Ovary (tissue), 9 donors: Measurements from ENCODE around the gene DCAF11. TPM values are rescaled to one million over a fixed set of nuclear protein-coding genes. Genes with fewer than 3 reads are reported as not detected.

Source experiments
- DNase-seq, 5 donors: peaks; one replicate each; pipeline ENCODE4 v3.0.0-alpha.2; 2019 to 2020
- H3K27ac ChIP-seq, 2 donors: fragments of 200-600 bp; one replicate each; pipeline versions ENCODE4 v1.5.1 to v1.8.0; 2019 to 2022
- H3K27me3 ChIP-seq: fragments of 200-600 bp; one replicate; pipeline ENCODE4 v1.8.0; 2022
- H3K36me3 ChIP-seq: fragments of 200-600 bp; sonication (generic); one replicate; pipeline ENCODE4 v1.5.1; 2019
- H3K4me1 ChIP-seq: one replicate; pipeline ENCODE4 v1.8.1; 2013; ENCODE audit warnings: mild to moderate bottlenecking, moderate library complexity; ENCODE audit not compliant: insufficient read depth
- H3K4me3 ChIP-seq: fragments of 200-600 bp; sonication (generic); one replicate; pipeline ENCODE4 v1.5.1; 2017
- H3K9me3 ChIP-seq, 2 donors: fragments of 200-600 bp in 1 of 2; sonication (generic) in 1 of 2; one replicate each; pipeline versions ENCODE4 v1.5.1 to v1.8.1; 2013 to 2019; ENCODE audit warnings: mild to moderate bottlenecking in 1 of 2, moderate library complexity in 1 of 2
- EP300 ChIP-seq: sonication (generic); formaldehyde crosslinking; IDR thresholded peaks from one replicate; pipeline ENCODE4 v1.6.1; 2017; ENCODE audit warnings: antibody characterized with exemption
- POLR2A ChIP-seq: fragments of 450-650 bp; IDR thresholded peaks from one replicate; pipeline ENCODE4 v1.6.1; 2017; ENCODE audit warnings: antibody characterized with exemption, mild to moderate bottlenecking, moderate library complexity
- WGBS, 3 donors: extraction: QIAGEN DNeasy Blood & Tissue Kit in 1 of 3; methylation state at CpG; one replicate each; pipeline versions ENCODE4 v1.1.5 to v1.1.7; 2013 to 2017; 5-methylcytosine and 5-hydroxymethylcytosine counted together
- intact Hi-C, 4 donors: fragments of 100-400 bp; cut with DNase I; formaldehyde crosslinking; loops; one replicate each; pipeline versions ENCODE4 v1.11.0 to v1.15.1; 2022 to 2023
- polyA plus RNA-seq, 2 donors: library from polyadenylated mRNA; stranded (reverse); fragments of 200-250 nt in 1 of 2; fragments of 350-450 nt in 1 of 2; fragmentation: Illumina TruSeq in 1 of 2; extraction: RNeasy Lipid Tissue Mini Kit (QIAGEN cat#74804) in 1 of 2; gene quantifications; one replicate each; pipeline ENCODE4 v1.2.3, GENCODE V29; 2013 to 2014
- total RNA-seq, 7 donors: library from RNA; depleted of rRNA in 2 of 7; stranded (reverse); fragments of >200 nt in 2 of 7; fragmentation: NEBNext Ultra II Directional in 3 of 7; extraction: Animal tissue kit (Norgen Biotek cat#: 25700) in 3 of 7; gene quantifications; one replicate each; pipeline versions ENCODE4 v1.1.0 to v1.2.4, GENCODE V29; 2016 to 2023
- TF ChIP-seq, protein P1 (sequence below), 3 donors: fragments of 450-650 bp in 2 of 3; fragments of 200-600 bp in 1 of 3; IDR thresholded peaks; one replicate each; pipeline versions ENCODE4 v1.5.1 to v1.8.0; 2016 to 2022; ENCODE audit warnings: antibody characterized with exemption in 3 of 3, mild to moderate bottlenecking in 1 of 3
- donor health status: DM: no; HTN: no; CAD: no; lungs with moderate emphysema.
- donor health status: DM: no; HTN: no; CAD: no.
- donor health status: Bipolar disorder and iron deficiency.
- donor health status: DM: yes; HTN: yes; CAD: no.
- donor health status: DM: no; HTN: no; CAD: no.
- donor health status: DM: yes; HTN: yes; CAD: no.

The DCAF11 gene
- total and polyA plus RNA-seq, 9 donors, result 34.7 to 71.4 (median 51.5) TPM

DNA sequence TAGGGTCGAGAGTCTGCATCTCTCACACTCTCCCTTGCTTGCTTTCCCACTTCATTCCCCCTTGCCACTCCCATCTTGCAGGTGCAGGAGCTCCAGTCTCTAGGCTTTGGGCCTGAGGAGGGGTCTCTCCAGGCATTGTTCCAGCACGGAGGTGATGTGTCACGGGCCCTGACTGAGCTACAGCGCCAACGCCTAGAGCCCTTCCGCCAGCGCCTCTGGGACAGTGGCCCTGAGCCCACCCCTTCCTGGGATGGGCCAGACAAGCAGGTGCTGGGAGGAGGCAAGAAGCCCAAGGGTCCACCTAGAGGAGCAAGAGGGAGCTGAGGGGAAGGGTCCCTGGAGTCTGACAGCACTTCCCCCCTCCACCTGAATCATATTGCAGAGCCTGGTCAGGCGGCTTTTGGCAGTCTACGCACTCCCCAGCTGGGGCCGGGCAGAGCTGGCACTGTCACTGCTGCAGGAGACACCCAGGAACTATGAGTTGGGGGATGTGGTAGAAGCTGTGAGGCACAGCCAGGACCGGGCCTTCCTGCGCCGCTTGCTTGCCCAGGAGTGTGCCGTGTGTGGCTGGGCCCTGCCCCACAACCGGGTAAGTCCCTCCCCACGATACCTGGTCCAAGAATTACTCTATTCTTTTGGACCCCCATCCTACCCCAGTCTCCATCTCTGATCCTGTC is 37.0 kb downstream of the DCAF11 start:
- no peak overlapping the region for H3K27ac ChIP-seq
- TF ChIP-seq EP300 (no peak), POLR2A (no peak)
- TF ChIP-seq, protein P1, sequence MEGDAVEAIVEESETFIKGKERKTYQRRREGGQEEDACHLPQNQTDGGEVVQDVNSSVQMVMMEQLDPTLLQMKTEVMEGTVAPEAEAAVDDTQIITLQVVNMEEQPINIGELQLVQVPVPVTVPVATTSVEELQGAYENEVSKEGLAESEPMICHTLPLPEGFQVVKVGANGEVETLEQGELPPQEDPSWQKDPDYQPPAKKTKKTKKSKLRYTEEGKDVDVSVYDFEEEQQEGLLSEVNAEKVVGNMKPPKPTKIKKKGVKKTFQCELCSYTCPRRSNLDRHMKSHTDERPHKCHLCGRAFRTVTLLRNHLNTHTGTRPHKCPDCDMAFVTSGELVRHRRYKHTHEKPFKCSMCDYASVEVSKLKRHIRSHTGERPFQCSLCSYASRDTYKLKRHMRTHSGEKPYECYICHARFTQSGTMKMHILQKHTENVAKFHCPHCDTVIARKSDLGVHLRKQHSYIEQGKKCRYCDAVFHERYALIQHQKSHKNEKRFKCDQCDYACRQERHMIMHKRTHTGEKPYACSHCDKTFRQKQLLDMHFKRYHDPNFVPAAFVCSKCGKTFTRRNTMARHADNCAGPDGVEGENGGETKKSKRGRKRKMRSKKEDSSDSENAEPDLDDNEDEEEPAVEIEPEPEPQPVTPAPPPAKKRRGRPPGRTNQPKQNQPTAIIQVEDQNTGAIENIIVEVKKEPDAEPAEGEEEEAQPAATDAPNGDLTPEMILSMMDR (IDR thresholded peaks at IDR 0.05), result no peak
- DNase-seq, result no peak
- H3K36me3 ChIP-seq, result no peaks in the 10 kb centered on the region
- H3K4me1 ChIP-seq, result peaks cover 2% of the 10 kb centered on the region
- 90 to 92% (median 90%) methylated on average over 16 of the region's 16 CpGs for WGBS, 3 donors
- H3K4me3 ChIP-seq, result no peak overlapping the region
- no peaks in the 10 kb centered on the region for H3K27me3 ChIP-seq
- no peaks in the 10 kb centered on the region for H3K9me3 ChIP-seq
- intact Hi-C loops, result no loop called here

DNA sequence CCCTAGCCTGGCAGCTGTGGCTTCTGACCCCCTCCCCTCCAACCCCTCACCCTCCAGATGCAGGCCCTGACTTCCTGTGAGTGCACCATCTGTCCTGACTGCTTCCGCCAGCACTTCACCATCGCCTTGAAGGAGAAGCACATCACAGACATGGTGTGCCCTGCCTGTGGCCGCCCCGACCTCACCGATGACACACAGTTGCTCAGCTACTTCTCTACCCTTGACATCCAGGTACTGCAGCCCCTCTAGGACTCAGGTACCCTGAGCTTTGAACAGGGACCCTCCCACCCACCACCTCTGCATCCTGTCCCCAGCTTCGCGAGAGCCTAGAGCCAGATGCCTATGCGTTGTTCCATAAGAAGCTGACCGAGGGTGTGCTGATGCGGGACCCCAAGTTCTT is 40.5 kb downstream of the DCAF11 start:
- TF ChIP-seq EP300 (no peak), POLR2A (no peak)
- TF ChIP-seq, protein P1 (IDR thresholded peaks at IDR 0.05), result no peak
- Histone ChIP-seq H3K27me3 (no peaks in the 10 kb centered on the region), H3K36me3 (no peaks in the 10 kb centered on the region), H3K9me3 (no peaks in the 10 kb centered on the region), H3K4me3 (no peak overlapping the region), H3K27ac (no peak overlapping the region), H3K4me1 (no peaks in the 10 kb centered on the region)
- DNase-seq, result no peak
- intact Hi-C loops, result no loop called here
- 92 to 94% (median 93%) methylated on average over 10 of the region's 10 CpGs for WGBS, 3 donors

DNA sequence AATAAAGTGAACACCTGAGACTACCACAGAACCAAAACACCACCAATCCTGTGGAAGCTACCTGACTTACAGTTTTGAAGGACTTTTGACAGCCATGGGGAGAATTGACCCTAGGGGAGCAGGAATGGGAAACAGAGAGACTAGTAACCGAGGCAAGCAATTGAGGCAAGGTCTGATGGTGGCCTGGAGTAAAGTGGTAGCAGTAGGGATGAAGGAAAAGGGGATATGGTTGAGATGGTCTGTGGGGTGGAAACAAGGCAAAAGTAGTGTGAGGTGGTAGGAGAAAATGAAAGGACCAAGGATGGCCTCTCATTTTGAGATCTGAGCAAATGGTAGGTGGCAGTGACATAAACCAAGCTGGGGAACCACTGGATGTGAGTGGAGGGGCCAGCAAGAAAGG is 42.3 kb downstream of the DCAF11 start:
- WGBS, 3 donors, result 79 to 98% (median 86%) methylated on average over 1 of the region's 1 CpG
- intact Hi-C loops, result no loop called here

DNA sequence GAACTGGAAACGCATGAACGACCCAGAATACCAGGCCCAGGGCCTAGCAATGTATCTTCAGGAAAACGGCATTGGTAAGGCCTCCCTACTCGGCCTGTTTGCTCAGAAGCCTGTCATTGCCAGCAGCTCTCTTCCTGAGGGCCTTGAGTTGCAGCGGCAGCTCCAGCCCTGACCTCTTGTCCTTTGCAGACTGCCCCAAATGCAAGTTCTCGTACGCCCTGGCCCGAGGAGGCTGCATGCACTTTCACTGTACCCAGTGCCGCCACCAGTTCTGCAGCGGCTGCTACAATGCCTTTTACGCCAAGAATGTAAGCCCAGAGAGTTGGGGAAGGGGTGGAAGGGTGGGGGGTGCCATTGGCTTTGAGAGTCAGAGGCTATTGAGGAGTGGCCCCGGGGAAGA is 42.8 kb downstream of the DCAF11 start:
- Histone ChIP-seq H3K27me3 (no peaks in the 10 kb centered on the region), H3K36me3 (no peaks in the 10 kb centered on the region), H3K9me3 (no peaks in the 10 kb centered on the region), H3K4me1 (no peaks in the 10 kb centered on the region), H3K4me3 (no peak overlapping the region), H3K27ac (no peak overlapping the region)
- WGBS, 3 donors, result 81 to 86% (median 85%) methylated on average over 11 to 12 of the region's 12 CpGs
- TF ChIP-seq POLR2A (no peak), EP300 (no peak)
- TF ChIP-seq, protein P1 (IDR thresholded peaks at IDR 0.05), result no peak
- no peak for DNase-seq
- intact Hi-C loops, result no loop called here

More for the DNA sequence above, 42.3 kb downstream of the DCAF11 start:
- no peak for DNase-seq
- Histone ChIP-seq H3K27me3 (no peaks in the 10 kb centered on the region), H3K27ac (no peak overlapping the region), H3K4me3 (no peak overlapping the region), H3K9me3 (no peaks in the 10 kb centered on the region), H3K4me1 (no peaks in the 10 kb centered on the region), H3K36me3 (no peaks in the 10 kb centered on the region)
- TF ChIP-seq, protein P1 (IDR thresholded peaks at IDR 0.05), result no peak
- TF ChIP-seq POLR2A (no peak), EP300 (no peak)
